HG03575 (cell line): ENCODE results near the gene EFS.

Experiments used
- ATAC-seq: cut with Tn5 transposase; IDR thresholded peaks from one replicate; pipeline ENCODE4 v1.9.1; 2021; ENCODE audit not compliant: unreplicated experiment, insufficient number of reproducible peaks, low FRiP score; ENCODE audit errors: extremely low read depth

The EFS gene

GRCh38 chr14:23320584-23321571, 44.1 kb downstream of the EFS start, which contains the start of gene PABPN1:
PABPN1 (plus strand) TSS chr14:23321457; CDS start chr14:23321470, 13 bp downstream.
- peak; percentile 86 for ATAC-seq

- no peak for ATAC-seq
Measured at GRCh38 chr14:23319746-23320583, 45.0 kb downstream of the EFS start.

DNA sequence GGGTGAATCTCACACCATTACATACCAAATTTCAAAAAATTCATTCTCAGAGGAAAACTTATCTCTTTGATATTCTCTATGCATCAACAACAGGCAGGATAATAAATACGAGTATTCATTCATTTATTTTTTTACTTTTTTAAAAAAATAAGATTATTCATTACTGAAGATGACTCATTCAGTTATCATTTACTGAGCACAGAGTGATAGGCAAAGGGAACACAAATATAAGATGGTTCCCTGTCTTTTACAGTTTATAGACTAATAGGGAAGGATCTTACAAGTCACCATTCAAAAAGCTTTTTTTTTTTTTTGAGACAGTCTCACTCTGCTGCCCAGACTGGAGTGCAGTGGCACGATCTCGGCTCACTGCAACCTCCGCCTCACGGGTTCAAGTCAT, 48.7 kb downstream of the EFS start:
- no peak for ATAC-seq

DNA sequence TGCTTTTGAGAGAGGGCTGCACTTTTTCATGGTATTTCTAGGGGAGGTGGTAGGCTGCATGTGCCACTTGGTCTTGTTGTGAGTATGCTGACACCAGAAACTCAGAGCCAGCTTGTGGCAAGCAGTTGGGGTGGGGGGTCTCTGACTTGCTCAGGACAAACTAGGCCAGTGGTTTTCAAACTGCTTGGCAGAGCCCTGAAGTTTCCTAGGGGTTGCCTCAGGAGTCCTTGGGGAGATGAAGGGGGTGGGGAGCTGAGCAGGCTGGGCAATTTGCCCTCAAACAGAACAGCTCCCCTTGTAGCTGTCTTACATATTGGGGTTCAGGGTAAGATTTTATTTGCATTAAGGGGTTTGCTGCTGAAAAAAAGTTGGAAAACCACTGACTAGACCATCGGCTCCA, 54.4 kb downstream of the EFS start:
- no peak for ATAC-seq

GRCh38 chr14:23308721-23309445, 56.1 kb downstream of the EFS start:
- no peak for ATAC-seq

GRCh38 chr14:23307687-23308644, 57.0 kb downstream of the EFS start:
- ATAC-seq = no peak

GRCh38 chr14:23307146-23307530, 57.8 kb downstream of the EFS start:
- no peak for ATAC-seq

- ATAC-seq = no peak
Measured at GRCh38 chr14:23306412-23307145, 58.4 kb downstream of the EFS start, which contains the start of gene BCL2L2. BCL2L2 (plus strand) TSS chr14:23306833; CDS start chr14:23307768, 935 bp downstream.
